Left renal pelvis (tissue), 4 donors: Measurements from ENCODE around the gene ABR. TPM values are rescaled to one million over a fixed set of nuclear protein-coding genes. Genes with fewer than 3 reads are reported as not detected.
A peak's percentile ranks its signal among the peaks of the same experiment; 100 is the strongest.
"Not testable (repeated sequence)": the region's sequence is repeated elsewhere in the genome, so short reads cannot be mapped to it uniquely, and the experiment has no call there.

Source experiments
- DNase-seq, 4 donors: peaks; one replicate each; pipeline ENCODE4 v3.0.0-alpha.2; 2013; ENCODE audit warnings: low read depth in 4 of 4, low spot score in 3 of 4
- polyA plus RNA-seq, 4 donors: library from polyadenylated mRNA; unstranded; fragments of 120-200 nt; gene quantifications; one replicate each; pipeline ENCODE4 v1.2.1, GENCODE V29; 2013; ENCODE audit not compliant: insufficient read length in 4 of 4

The ABR gene
- polyA plus RNA-seq, 4 donors, result 37.5 to 52.2 (median 47.7) TPM

DNA sequence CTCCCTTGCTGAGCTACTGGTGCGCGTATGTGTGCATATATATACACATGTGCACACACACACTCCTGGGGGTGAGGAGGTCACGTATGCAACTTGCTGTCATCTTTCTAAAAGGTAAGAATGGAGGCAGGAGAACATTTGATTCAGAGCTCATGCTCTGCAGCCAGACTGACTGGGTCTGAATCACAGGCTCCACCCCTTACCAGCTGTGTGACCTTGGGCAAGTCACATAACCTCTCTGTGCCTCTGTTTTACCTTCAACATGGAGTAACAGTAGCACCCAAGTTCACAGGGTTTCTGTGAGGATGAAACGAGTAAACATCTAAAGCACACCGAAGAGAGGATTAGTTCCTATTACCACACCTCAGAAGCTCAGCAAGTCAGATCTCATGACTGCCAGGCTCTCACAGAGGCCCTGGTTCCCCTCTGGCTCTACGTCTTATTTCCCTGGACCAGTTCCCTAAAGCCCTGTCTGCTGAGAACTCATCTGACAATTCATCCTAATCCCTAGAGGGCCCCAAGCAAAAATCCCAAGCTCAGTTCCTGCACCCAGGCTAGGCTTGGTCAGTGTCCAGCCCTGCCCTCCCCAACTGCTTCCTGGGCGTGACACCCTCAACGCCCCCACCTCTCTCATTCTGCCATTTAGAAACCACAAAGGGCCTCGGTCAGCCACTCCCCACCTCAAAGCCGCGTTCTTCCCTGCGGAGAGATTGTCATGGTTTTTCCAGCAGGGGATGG is 28.7 kb downstream of the ABR start:
- no peak for DNase-seq

DNA sequence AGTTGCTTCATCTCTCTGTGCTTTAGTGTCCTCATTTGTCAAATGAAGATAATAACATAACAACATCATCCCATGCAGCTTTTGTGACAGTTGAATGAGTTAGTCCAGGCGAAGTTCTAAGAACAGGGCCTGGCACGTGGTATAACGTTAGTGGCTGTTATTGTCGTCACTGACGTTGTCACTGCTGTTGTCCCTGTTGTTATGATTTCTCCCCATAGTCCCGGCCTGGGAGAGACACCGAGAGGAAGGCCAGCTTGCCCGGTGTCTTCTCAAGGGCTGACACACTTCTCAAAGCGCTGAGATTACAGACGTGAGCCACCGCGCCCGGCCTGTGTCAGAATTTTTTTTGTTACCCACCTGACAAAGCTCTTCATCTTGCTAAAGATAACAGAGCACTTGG is 29.9 kb downstream of the ABR start:
- no peak for DNase-seq

DNA sequence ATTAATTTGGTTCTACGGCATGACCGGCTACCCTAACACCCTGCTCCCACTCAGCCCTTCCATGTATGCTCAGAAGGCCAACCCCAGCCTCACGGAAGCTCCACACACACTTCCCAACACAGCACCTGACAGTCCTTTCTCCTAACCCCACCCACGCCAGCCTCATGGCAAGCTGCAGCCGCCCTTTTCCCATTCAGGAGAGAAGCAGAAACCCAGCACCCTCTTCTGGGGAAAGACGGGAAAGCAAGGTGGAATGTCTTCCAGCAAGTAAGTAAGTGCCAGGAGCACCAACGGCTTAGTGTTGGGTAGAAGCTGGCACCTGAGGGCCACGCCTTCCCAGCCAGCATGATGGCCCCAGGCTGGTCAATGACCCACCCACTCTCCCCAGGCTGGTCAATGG is 32.1 kb downstream of the ABR start:
- DNase-seq, result peak in 1 of 4 donors; percentile 65

DNA sequence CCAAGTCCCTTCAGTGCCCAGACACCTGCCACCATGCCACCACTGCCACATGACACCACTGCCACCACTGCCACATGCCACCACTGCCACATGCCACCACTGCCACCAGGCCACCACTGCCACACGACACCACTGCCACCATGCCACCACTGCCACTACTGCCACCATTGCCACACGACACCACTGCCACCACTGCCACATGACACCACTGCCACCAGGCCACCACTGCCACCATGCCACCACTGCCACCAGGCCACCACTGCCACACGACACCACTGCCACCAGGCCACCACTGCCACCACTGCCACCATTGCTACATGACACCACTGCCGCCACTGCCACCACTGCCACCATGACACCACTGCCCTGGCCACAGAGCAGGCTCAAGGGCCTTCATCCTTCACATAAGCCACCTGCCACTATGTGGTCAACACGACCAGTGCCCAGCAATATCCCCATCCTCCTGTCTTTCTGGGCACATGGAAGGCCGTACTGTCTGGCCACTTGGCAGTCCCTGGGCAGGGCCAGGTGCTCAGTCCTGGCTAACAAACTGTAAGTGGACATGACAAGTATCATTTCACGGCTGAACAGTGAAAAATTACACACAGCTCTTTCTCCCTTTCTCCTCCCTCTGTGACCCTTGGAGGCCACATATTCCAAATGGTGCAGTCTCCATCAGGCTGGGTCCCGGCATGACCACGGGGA is 33.1 kb downstream of the ABR start:
- no peak for DNase-seq

DNA sequence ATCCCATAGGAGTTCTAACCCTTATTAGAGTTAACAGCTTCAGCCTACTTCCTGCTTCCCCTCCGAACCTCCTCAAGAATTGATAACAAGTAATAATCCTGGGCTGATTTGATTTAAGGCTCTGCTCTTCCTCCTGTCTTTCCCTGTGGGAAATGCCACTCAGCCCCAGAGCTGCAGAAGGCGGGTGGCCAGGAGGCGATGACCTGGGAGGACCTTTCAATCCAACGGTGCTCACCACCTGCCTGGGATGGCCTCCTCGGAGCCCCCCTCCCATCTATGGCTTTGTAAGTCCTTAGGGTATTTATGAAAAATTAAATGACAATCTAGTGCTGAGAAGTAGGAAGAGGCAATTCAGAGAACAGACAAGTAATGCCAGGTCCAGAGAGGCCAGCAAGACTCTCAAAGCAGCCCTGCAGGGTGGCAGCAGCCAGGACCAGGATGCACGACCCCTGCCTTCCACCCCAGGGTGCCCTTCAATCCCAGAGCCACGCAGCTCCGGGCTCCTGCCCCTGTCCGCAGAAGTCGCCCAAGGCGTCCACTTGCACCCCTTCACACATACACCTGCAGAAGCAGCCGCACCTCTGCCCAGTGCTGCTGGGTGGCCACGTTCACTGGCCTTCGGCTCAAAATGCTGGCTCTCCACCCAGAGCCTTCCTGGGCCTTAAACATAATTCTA is 34.3 kb downstream of the ABR start:
- no peak for DNase-seq

DNA sequence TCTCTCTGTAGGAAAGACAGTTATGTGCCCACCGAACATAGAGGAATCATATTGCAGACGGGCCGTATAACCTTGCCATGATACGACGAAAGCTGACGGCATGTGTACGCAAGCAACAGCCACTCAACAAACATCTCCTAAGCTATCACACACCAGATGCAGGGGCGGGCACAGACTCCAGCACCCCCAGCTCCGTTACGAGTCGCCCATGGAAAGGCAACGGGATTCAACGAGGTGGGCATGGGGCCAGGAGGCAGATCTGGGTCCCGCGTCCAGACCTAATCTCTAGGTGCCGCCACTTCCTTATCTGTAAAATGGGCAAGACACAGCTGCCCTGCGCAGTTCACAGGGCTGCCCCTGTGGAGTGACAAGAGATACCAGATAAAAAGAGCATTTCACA is 35.6 kb downstream of the ABR start:
- DNase-seq, result no peak

DNA sequence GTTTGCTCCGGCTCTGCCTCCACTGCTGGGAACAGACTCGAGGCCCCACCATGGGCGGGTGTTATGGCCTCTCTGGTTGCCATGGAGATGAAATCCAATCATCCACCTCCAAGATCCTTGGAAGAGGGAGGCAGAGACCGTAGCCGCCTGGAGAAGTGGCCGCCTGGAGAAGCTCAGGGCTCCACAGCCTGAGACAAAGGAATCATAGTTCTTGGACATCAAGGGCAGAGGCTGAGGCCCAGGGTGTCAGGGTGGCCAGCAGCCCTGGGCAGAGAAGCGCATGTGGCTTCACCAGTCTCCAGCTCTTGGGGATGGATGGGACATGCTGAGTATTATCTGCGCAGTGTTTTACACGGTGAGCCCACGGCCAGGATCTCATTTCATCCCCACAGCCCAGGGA is 36.2 kb downstream of the ABR start:
- peak; percentile 50 to 83 (median 62) for DNase-seq

DNA sequence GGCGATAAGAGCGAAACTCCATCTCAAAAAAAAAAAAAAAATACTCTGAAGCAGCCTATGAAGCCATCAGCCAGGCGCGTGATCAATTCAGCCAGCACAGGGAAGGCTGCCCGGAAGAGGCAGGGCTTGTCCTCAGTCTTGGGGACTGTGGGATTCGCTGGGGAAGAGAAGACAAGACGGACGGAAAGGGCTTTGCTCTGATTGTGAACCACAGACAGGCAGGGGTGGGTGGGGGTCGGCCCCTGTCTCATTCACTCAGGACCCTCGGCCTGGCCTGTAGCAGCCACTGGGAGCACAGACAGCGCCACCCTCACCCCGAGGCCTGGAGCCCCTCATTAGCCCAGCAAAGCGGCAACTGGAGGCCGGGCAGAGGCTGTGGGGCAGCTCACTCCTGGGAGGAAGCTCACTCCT is 37.2 kb downstream of the ABR start:
- no peak for DNase-seq

DNA sequence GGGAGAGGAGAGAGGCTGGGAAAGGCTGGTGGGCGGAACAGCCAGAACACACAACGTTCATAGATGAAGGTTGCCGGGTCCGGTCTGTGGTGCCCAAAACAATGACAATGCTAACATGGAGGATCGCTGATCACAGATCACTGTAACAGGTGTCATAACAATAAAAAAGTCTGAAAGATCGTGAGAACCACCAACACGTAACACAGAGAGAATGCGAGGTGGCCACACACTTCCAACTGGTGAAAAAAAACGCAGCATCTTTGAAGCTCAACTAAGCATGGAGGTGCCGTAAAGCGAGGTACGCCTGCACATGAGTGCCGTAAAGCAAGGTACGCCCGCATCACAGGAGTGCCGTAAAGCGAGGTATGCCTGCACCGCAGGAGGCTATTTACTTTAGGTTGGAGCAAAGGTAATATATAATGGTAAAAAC is 42.3 kb downstream of the ABR start:
- no peak for DNase-seq

DNA sequence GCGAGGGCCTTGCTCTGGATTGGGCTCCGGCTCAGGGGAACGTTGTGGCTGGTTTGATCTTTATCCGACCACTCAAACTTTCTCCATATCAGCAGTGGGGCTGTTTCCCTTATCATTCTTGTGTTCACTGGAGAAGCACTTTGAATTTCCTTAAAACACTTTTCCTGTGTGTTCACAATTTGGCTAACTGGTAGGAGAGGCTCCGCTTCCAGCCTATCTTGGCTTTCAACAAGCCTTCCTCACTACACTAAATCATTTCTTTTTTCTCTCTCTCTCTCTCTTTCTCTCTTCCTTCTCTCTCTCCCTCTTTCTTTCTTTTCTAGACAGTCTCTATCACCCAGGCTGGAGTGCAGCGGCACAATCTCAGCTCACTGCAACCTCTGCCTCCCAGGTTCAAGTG is 43.0 kb downstream of the ABR start:
- no peak for DNase-seq

DNA sequence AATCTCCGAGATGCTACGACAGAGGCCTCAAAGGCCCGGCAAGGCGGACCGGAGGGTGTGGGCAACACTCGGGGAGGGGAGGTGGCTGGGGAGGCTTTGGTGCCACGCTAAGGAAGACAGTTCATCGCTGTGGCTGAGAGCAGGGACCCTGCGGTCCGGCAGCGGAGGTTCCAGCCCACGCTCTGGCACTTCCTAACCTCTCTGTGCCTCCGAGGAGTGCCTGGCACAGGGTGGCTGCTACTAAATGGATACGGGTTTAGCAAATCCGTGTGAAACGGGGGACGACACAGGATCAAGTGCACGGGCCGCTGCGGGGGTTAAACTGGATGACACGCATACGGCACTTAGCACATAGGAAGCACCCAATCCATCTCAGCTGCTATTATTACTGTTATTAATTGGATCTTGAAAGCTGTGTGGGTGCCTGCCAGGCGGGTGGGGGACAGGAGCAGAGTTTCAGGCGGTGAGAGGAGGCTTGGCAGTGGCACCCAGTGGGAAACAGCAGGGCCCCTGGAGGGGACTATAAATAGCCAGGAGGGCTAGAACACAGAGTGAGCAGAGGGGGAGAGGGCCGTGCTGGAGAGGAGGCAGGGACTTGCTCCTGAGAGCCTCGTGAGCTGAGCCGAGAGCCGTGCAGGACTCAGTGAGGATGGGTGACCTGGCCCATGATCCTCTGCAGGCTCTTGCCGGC is 45.0 kb downstream of the ABR start:
- no peak for DNase-seq

DNA sequence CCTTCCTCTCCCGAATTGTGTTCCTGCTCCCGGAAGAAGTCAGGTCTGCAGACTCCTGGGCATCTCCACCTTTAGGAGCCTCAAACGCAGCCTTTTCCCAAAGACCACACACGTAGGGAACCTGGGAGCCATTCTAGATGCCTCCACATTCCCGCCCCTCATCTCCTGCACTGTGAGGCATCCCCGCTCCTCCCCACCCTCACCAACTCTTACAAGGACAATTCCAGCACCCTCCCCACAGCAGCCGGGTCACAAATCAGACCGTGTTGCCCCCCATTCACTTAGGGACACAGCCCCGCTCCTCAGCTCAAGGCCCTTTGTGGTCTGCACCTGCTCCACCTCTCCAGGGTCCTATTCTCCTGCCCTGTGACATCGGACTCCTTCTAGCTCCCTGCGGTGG is 49.6 kb downstream of the ABR start:
- no peak for DNase-seq

DNA sequence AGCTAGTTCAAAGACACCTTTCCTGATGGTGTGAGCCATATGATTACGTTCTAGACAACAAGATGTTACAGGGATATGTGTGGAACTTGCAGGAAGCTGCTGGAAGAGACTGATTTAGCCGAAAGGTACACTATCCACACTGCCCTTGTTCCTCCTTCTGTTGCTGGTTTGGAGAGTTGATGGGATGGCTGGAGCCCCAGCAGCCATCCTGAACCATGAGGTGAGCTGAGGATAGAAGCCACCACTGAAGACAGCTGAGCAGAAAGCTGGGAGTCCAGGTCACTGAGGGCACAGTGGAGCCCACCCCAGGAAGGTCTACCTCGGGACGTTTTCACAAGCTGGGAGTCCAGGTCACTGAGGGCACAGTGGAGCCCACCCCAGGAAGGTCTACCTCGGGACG is 51.3 kb downstream of the ABR start:
- DNase-seq, result not testable (repeated sequence)

DNA sequence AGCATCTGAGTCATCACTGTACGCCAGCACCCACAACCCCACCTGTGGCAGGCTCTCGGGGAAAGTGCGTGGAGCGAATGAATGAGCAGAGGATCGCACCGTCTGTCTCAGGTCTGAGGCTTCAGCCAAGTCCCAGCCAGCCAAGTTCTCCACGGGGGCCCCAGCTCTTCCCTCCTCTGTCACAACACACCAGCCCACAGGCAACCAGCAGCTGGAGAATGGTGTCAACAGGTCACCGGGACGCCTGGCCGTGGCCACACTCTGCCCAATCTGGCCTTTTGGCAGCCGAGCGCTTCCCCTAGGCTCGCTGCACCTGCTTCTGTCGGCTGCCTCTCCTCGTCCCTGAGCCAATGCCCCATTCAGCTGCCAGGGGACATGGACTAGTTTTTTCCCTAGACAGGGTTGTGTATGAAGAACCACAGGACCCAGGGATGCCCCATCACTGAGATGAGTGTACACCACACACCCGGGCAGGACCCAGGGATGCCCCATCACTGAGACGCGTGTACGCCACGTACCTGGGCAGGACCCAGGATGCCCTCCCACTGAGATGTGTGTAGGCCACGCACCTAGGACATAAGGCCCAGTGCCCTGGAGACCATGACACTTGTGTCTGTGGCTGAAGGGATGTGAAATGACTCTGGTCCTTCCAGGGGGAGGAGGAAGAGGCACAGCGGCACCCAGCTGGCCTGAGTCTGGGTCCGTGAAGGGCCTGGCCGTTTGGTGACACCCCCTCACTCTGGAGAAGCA is 52.8 kb downstream of the ABR start:
- no peak for DNase-seq

DNA sequence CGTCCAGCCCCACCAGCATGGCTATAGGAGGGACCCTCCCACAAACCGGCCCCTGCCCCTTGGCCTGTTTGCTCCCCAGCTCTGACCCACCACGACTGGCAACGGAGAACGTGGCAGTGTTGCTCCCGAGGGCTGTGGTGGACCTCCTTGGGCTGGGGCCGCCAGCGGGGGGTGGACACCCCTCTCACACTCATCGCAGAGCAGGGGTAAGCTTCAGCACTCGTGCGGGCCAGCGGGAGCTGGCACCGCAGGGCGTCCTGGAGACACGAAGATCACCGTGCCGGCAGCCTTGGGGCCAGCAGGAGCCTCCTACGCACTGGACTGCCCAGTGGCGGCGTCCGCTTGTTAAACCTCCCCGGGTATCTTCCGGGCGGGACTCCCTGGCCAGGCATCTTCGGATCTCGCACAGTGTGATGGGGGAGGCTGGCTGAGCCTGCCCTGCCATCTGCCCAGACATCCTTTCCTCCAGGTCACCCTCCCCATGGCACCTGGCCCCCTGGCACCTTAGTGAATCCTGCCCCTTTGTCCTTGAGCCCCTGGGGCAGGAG is 53.5 kb downstream of the ABR start:
- DNase-seq, result no peak

DNA sequence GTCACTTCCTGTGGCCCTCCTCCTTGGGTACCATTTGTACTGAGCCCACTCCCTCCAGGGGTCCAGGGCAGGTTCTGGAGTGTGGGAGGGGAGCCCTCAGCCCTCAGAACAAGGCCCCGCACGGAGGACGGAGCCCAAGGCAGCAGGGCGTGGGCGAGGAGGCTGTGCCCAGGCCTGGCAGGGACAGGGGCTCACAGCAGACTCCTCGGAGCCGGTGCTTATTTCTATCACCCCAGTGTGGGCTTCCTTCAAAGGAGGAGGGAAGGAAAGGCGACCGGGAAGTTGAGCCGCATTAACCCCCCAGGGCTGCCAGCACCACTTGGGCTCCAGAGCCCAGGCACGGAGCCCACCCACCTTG is 54.0 kb downstream of the ABR start:
- DNase-seq, result no peak

DNA sequence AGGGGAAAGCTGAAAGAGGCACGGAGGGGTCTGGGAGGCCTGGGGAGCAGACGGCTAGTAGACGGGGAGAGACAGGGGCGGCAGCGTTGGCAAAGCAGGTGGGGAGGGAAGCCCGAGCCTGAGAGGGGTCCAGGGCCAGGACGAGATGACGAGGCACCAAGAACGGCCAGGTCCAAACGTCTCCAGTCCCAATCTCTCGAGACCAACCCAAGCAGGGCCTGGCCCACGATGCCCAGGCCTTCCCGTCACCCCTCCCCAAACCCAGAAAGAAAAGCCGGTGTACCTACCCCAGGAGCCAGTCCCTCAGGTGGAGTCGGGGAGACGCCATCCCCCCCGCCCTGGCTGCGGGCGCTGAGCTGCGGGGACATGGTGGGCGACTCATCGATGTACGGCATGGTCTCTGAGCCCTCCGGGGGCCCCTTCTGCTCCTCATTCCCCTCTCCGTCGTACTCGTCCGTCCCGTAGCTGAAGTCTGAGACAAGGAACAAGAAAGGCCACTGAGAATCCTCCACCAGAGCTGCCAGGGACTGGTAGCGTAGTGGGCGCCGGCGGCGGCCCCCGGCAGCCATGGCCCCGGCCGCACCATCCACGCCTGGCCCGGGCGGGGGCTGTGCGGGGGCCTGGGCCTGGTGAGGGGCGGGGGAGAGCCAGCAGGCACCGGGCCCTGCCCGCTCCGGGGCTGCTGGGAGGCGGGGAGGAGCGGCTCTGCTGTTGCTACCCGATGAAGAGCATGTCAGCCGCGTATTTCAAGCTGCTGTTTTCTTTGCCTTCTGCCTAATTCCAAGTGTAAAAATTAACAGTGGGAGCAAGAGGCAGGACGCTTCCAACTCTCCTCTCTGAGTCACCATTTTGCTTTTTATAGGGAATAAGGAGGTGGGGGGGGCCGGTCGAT is 54.6 kb downstream of the ABR start:
- no peak for DNase-seq

DNA sequence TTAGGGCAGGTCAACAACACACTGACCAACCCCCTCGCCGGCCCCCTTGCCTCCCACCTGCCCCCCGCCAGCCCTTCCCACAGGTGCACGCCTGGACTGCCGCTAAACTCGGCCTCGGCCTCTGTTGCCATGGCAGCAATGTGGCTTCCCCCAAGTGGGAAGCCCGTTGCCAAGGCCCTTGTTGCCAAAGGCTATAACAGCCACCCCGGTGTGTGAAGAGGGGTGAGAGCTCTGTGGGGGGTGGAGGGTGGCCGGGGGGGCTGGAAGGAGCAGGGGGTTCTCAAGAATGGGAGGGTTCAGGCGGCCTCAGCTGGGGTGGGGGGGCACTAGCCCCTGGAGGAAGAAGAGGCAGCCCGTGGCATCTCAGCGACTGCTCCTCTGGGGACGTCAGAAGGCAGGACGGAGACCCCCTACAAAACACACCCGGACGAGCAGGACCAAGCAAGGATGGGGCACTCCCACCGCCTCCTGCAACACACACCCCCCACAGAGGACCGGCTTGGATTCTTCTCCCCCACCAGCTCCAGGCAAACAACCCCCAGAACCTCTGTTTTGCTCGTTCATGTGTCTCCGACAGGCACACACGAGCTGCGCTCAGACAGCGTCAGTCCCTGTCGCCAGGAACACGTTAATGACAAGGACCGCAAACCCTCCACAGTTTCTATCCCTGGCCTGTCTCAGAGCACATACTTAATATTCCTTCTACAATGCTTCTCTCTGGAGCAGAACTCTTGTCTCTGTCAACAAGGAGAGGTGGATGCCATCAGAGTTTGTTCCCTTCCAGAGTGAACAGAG is 55.7 kb downstream of the ABR start:
- no peak for DNase-seq
